NCI-H526 (cell line): ENCODE data around the gene NAA10.

Source experiments
- DNase-seq, 2 experiments: peaks; one replicate each; lab custom pipeline; 2025; lab: John Stamatoyannopoulos, UW

NAA10 gene

DNA sequence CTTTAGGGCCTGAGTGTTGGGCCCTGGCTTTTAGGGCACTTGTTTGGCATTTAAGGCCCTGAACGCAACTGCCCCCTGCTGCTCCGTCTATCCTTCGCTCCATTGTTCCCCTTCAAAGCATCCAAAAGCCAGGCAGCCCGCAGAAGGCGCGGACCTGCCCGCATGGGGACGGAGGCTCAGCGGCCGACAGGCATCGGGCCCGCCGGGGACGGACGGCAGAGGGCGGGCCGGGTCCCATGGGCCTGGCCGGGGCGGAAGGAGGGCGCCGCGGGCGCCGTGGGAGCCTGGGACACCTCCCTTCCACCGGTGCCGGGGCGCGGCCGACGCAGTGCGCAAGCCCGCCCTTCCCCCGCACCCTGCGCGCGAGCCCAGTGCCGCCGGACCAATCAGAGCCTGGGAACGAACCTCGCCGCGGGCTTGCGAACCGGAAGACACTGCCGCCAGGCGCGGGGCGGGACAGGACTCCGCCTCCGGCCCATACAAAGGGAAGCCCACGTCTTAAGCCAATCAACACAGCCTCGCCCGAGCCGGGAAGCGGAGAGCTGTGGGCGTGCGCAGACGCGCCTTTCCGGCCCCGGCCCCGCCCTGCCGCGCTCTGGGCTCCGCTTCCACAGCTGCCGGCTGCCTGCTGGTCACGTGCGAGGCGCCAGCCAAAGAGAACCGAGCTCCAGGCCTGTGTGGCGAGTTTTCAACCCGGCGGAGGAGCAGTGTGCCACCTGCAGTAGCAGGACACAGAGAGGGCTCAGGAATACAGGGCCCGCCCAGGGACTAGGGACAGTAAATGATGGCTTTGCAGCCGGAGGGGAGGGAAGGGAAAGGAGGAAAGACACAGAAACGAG lies 6.7 kb downstream of the NAA10 start:
- peak; percentile 97 to 98 for DNase-seq

DNA sequence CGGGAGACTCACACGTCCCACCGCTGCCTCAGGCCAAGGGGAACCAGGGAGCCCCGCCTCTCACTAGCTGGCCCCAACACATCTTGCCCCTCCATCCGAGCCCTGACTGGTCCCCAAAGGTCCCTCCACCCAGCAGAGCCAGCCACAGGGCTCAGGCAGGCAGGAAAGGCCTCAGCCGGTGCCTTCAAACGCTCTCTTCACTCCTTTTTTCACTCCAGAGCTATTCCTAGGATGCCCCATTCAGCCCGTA lies 7.2 kb downstream of the NAA10 start:
- DNase-seq: no peak

DNA sequence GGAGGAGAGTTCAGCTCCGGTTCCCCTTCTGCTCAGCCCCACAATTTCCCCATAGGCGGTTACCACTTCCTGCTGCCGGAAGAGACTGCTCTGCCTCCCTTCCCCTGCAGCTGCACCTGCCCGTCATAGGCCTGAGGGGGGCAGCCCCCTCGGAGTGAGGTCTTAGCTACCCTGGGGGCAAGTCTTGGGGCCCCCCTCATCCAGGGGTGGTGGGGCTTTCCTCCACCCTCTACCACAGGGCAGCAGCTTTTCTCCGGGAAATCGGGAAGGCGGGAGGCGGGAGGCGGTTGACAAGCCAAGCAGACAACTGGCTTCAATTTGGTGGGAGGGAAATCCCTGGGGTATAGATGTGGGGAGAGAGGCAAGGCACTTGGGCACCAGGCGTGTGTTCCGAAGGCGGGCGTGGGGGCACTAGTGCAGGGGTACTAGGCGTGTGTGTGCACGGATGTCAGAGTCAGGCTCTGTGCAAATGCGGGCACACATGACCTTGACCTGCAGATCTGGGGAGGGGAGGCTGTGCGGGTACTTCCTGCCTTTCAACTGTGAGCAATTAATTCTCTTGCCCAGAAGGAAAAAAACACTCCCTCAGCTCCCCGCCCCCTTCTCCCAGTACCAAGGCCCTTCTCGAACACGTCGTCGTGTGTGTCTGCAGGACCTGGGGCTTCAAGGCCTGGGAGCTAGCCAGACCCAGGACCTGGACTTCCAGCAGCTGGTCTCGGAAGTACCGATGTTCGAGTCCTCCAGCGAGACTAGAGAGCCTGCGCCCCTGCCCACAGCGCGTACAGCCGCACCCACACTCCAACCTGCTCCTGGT lies 7.8 kb downstream of the NAA10 start:
- DNase-seq: peak; percentile 50 to 79

DNA sequence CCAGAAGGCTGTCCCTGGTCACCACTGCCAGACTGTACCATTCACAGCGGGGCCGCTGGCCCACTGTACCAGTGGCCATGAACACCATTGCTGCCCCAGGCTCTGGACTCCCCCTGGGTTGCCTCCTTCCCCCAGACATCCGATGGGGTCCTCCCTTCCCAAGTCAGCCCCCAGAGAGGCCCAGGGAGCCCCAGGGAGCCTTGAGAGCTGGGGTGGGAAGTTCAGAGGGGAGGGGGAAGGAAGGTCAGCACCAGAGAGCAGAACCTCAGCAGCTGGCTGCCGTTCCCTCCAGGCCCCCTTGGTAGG lies 8.3 kb downstream of the NAA10 start:
- peak in 1 of 2 experiments; percentile 51 for DNase-seq

DNA sequence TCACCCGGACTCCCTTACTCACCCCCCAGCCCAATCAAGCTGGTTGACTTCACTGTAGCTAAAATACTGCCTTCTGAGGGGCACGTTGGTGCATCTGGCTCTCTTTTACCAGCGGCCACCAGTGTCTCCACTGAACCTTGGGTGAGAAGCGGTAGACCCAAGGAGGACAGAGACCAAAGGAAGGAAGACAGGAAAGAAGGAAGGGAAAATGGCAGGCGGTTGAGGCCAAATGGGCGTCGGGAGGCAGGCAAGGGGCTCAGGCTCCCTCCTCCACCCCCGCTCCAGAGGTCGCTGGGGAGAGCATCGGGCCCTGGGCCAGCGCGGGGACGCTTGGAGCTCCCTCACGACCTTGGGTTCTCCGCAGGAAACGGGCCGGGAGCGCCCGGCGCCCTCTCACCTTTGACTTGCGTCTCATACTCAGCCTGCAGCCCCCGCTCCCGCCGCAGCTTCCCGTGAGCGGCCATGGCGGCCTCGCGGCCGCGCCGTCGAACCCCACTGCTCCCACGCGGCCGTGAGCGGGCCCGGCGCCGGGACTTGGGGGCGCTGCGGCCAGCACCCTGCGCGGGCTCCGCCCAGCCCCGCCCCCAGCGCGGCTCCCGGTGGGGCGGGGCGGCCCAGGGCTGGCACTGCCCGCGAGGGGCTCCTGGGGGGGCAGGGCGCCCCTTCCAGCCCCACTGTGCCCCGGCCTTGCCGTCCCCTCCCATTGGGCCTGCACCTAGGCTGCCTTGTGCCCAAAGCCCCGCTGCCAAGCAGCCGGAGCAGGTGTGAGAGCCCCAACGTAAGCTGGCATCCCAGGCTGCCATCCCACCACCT lies 8.9 kb downstream of the NAA10 start, which contains the start of gene ARHGAP4:
ARHGAP4 (minus strand) TSS at position 526 of the 813 bp plus-strand sequence; CDS start at position 464, 62 bp downstream.
- DNase-seq: peak in 1 of 2 experiments; percentile 48

DNA sequence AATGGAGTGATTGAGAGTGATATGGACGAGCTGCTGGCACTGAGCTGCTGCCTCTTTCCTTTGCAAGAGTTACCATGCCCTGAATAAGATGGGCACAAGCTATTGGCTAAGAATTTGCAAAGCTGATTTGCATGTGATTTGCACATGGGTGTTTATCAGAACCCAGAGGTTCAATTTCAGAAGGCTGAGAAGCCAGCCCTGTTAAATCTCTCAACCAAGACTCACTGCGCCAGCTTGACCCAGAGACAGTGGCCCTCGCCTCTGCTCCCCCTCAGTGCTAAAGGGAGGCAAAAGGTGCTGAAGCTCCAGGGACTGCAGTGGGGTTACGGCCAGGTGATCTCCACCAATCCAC lies 9.5 kb downstream of the NAA10 start:
- peak; percentile 92 to 93 for DNase-seq

DNA sequence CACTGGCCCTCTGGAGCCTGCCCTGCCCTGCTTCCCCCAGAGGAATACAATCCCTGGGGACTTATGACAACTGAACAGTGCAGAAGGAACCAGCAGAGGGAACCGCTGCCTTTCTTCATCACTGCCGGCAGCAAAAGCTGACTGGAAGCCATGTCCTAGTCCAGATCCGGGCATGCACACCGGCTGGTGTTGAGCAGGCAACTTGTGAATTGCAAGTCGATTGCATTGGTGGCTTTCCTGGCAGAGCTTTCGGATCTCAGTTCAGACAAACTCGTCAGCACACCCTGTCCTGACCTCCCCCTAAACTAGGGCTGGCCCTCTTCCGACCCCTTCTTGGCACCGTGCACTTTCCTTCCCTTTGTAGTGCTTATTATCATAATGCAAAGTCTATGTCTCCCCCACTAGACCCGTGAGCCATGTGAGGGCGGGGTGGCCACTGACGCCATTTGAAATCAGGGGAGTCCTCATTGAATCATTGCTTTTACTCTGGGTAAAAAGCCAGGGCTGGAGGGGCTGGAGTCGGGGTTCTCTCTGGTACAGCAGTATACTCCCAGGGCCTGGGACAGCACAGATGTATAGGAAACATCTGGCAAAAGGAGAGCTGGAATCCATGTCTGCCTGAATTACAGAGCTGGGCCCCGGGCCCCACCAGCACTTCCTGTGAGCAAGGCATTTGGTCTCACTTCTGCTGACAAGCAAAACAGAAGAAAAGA lies 10.5 kb downstream of the NAA10 start:
- peak; percentile 68 to 86 for DNase-seq

DNA sequence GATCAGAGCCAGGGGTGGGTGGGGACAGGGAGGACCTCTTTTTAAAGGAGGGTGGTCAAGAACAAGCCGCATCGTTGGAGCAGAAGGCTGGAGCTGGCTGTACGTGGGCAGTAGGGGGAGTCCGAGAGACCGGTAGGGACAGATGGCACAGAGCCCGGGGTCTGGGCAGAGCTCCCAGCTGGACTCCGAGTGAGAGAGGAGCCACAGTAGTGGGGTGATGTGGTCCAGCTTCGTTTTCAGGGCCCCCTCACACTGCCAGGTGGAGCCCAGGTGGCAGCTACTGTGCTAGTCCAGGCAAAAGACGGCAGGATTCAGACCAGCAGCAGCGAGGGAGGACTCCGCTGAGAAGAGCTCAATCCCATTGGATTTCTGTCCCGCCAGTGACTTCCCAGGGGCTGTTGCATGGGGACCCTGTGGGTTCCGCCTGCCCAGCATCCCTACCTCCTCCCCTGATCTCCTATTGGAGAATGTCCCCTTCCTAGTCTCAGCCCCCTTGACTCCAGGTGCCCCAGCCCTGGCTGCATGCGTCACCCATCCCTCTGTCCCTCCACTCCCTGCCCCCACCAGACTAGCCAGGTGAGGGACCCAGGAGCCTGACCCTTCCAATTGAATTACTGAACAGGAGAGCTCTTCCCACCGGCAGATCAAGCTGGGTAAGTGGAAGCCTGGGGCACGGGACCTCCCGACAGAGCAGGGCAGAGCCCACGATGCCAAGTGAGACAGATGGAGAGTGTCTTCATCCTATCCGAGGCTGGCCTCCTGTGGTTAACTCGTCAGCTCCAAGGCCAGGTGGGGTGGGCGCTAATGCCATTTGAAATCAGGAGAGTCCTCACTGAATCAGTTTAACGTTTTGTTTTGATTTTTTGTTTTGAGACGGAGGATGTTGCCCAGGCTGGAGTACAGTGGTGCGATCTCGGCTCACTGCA lies 11.6 kb downstream of the NAA10 start:
- DNase-seq: peak in 1 of 2 experiments; percentile 42

DNA sequence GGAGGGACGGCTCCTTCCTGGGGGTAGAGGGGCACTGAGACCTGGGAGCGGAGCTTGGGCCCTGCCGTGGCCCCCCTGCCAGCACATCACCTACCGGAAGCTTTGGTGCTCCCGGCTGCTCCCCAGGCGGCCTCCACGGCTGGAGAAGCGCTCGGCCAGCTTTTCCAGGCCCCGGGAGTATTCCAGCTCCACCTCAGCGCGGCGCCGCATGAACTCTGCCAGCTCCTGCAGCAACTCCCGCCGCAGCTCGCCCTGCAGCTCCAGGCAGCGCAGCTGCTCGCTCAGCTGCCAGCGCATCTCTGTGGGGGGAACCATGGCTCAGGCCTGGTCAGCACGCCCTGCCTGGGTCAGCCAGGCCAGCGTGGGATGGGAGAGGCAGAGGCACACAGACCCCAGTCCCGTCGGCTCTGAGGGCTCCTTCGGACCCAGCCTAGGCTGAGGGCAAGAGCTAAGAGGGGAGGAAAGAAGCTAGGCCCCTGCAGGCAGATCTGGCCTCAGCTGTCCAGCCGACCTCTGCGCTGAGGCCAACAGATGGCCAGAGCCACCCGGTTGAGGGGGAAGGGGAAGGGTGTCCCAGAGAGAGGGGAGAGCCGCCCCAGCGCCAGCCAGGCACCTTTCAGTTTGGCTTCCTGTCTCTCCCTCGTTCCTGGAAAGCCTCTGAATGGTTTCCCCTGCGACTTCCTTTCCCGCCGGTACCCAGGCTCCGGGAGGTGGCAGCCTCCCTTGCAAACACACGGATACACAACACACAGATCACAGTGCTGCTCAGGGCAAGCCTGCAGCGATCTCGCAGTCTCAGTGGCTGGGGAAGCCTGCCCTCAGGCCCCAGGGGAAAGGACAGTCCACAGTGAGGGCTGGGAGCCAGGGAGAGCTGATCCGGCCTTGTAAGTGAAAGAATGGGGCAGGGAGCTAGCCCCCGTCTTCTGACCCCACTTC lies 13.1 kb downstream of the NAA10 start:
- no peak for DNase-seq

DNA sequence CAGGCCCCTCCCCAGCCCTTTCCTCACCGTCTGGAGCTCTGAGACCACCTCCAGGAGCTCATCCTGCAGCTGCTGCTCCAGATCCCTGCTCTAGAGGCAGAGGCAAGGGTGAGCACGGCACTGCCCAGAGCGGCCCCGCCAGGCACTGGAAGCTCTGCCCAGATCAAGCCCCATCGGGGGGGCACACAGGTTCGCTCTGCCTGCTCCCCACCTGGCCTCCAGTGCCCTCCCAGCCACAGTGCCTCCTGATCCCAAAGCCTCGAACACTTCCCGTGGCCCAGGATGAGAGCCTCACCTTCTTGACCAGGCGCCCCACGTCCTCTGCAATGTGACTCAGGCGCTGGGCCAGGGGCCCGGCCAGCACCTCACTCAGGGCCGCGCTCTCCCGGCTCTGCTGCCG lies 13.8 kb downstream of the NAA10 start:
- DNase-seq: no peak

DNA sequence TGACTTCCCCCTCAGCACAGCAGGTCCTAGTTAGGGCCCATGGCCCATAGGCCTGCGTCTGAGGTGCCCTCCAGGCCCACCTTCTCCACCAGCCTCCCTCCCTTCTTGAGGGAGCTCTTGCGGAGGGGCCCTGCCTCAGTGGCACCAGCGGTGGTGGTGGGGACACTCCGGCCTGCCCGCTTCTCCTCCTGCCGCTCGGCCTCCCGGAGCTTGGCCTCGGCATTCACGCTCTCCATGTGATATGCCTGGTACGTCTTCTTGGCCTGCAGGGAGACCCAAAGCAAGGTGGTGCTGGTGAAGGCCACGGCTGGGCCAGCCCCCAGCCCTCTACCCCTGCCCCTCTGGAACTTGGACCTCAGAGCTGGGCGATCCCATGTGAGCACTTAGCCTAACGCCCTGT lies 14.3 kb downstream of the NAA10 start:
- DNase-seq: no peak

DNA sequence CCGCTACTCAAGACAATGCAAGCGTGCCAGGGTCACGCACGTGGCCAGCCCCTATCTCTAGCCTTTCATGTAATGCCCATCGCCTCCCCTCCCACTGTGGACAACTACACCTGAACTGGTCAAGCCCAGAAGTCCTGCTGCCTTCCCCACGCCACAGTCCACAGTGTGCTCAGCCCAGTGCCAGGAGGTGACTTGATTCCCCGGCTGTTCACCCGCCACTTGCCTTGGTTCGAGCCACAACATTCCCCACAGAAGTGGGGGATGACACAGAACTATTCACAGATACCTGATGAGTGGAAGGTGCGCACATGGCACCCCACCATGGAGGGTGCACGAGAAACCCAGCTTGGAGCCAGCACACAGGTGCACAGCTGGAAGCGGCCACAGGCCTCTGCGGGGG lies 15.6 kb downstream of the NAA10 start:
- DNase-seq: no peak

DNA sequence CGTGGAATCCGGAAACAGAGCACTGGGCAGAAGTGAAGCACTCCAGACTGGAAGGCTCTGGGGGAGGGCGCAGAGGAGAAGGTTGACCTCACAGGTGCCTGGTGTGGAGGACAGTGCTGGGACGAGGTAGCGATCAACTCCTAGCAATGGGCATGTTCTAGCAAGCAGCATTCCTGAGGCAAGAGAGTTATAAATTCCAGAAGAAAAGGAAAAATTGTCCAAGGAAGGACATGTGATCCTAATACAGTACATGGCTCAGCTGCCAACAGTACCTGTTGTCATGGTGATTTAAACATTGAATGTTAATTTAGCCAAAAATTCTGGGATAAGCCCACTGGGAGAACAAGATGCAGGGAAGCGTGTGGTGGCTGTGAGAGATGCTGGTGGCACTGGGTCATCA lies 17.0 kb downstream of the NAA10 start:
- DNase-seq: no peak

DNA sequence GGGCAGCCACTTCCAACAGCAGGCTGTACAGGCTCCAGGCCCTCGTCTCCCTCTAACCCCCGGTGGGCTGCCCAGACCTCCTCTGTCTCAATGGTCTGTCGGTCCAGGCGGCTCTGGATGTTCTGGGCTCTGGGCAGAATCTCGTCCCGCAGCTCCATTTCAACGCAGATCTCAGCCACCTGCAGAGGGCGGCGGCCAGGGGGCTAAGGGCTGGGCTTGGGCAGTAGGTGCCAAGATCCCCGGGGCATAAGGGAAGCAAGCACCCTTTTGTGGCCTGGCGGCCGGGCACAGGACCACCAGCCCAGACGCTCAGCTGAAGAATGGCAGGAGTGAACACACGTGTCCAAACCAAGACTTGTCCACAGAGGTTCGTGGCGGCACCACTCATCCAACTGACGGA lies 21.1 kb downstream of the NAA10 start:
- no peak for DNase-seq

DNA sequence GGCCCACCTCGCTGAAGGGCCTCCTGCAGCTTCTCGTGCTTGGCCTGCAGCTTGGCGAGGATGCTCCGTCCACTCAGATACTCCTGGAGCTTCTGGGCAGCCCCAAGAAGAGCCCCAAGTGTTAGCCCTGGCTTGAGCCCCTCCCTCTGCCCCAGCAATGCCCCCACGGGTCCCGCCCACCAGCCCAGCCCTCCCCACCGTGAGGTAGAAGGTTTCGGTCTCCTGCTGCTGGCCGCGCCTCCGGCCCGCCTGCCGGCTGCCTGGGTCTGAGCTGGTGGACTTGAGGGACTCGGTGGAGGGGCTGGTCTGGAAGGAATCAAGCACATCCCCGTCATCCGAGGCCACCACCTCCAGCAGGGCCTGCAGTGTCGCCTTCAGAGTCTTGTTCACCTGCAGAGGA lies 21.6 kb downstream of the NAA10 start:
- DNase-seq: no peak

DNA sequence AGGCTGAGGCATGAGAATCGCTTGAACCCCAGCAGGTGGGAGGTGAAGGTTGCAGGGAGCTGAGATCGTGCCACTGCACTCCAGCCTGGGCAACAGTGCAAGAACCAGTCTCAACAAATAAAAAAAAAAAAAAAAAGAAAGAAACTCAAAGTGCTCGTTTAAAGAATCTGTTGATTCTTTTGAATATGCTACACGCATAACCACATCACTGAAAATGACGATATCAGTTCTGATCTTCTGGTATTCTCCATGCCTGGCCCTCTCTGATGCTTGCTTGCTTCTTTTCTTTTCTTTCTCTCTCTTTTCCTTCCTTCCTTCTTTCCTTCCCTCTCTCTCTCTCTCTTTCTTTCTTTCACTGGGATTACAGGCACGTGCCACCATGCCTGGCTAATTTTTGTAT lies 23.0 kb downstream of the NAA10 start:
- no peak for DNase-seq

DNA sequence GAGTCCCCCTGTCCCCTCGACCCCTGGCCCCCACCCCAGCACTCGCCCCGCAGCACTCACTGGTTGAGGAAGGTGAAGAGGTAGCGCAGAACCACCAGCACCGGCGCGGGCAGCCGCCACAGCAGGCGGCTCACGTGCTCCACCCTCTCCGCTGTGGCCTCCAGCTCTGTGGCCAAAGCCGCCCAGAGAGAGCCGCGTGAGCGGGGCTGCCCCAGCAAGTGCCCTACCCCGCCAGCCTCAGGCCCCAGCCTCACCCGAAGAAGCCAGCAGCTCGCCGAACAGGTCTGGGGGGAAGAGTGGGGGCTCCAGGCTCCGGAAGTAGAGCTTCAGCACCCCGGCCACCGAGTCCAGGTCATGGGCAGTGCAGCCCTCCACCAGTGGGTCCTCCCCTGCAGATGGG lies 24.4 kb downstream of the NAA10 start:
- no peak for DNase-seq

DNA sequence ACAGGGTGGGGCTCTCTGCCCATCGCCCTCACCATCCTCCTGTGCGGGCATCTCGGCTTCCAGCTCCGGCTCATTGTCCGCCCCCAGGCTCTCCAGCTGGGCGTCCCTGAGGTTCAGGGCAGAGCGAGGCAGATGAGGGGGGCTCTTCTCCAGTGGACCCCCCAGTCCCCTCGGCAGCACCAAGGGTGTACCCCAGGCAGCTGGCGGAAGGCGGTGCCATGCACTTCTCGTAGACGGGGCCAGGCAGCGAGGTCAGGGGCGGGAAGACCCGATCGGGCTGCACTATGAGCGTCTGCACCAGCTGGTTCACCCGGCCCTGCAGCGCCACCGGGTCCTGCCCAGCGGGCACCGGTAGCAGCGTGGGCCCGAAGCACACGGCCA lies 24.9 kb downstream of the NAA10 start:
- DNase-seq: no peak

DNA sequence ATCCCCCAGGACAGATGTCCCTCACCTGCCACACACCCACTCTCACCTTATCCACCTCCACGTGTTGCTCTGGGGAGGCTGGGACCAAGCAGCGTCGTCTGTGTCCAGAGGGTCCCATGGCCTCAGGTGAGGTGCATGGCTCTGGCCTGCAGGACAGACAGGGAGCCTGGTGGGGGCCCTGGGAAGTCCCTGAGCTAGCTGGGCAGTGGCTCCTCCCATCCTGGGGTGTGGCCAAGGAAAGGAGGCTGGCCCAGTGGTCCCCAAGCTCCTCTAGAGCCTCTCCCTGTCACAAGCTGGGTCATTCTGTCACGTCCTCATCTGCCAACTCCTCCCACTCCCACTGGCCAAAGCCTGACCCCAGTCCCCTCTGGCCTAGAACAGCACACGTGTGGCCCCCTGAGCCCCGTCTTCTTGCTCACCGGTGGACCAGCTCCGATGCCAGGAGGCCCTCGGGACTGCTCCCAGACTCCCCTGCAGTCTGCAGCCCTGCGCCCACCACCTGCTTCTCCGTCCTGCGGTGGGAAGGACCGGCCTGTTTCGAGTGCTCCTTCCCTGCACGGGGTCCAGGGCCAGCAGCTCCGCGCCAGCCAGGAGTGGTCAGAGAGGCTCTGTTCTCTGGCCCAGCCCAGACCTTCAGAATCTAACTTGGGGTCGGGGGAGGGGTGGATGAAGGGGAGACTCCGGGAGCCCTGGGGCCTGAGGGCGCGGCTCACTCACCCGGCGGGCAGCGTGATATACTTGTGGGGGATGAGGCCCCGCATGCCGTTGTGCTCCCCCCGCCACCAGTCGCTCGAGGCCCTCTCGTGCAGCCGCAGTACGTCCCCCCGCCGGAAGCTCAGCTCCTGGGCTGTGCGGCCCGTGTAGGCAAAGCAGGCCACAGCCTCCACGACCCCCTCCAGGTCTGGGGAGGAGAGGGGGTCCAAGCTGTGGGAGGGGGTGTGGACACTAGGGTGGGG lies 25.5 kb downstream of the NAA10 start:
- DNase-seq: no peak
